DND-41 (cell line): ENCODE results near the gene QSOX1.

Experiments
- ATAC-seq: fragments of 200-7000 bp; cut with Tn5 transposase; 3 replicates; pipeline ENCODE4 v1.9.1; 2021; ENCODE audit warnings: low read depth; ENCODE audit not compliant: insufficient read depth
- DNase-seq: peaks from one replicate; pipeline ENCODE4 v3.0.0-alpha.2; 2020
- H2AFZ ChIP-seq: 2 replicates; pipeline ENCODE4 v1.6.0; 2012; ENCODE audit warnings: low read depth, low read length
- H3K27ac ChIP-seq: 2 replicates; pipeline ENCODE4 v1.5.1; 2012; ENCODE audit warnings: low read length, inconsistent platforms
- H3K27me3 ChIP-seq: fragments of 200-600 bp; sonication (generic); 2 replicates; pipeline ENCODE4 v1.6.0; 2012; ENCODE audit warnings: low read length, mild to moderate bottlenecking, inconsistent platforms; ENCODE audit not compliant: insufficient read depth, poor library complexity
- H3K36me3 ChIP-seq: 2 replicates; pipeline ENCODE4 v1.5.1; 2012; ENCODE audit warnings: low read length, inconsistent platforms; ENCODE audit not compliant: insufficient read depth
- H3K4me1 ChIP-seq: 2 replicates; pipeline ENCODE4 v1.5.1; 2012; ENCODE audit warnings: mild to moderate bottlenecking, low read length; ENCODE audit not compliant: insufficient read depth
- H3K4me2 ChIP-seq: 2 replicates; pipeline ENCODE4 v1.6.0; 2012; ENCODE audit warnings: mild to moderate bottlenecking, moderate library complexity, low read length, inconsistent platforms; ENCODE audit not compliant: insufficient read depth
- H3K4me3 ChIP-seq, 2 experiments: fragments of 200-600 bp in 1 of 2; shearing (Covaris generic) in 1 of 2; 2 replicates each; pipeline ENCODE4 v1.5.1; 2012 to 2016; ENCODE audit warnings: inconsistent platforms in 2 of 2, low read length in 2 of 2, mild to moderate bottlenecking in 2 of 2, low read depth in 1 of 2, moderate library complexity in 1 of 2
- H3K79me2 ChIP-seq: 2 replicates; pipeline ENCODE4 v1.6.0; 2012; ENCODE audit warnings: low read length, inconsistent platforms; ENCODE audit not compliant: insufficient read depth
- H3K9ac ChIP-seq: 2 replicates; pipeline ENCODE4 v1.6.0; 2012; ENCODE audit warnings: low read depth, mild to moderate bottlenecking, inconsistent platforms, low read length, moderate library complexity
- H3K9me3 ChIP-seq: 2 replicates; pipeline ENCODE4 v1.5.1; 2012; ENCODE audit warnings: low read length, moderate library complexity, mild to moderate bottlenecking, inconsistent platforms; ENCODE audit not compliant: insufficient read depth, severe bottlenecking
- H4K20me1 ChIP-seq: 2 replicates; pipeline ENCODE4 v1.6.0; 2012; ENCODE audit warnings: low read length; ENCODE audit not compliant: insufficient read depth
- EZH2 ChIP-seq: IDR thresholded peaks from 3 replicates; pipeline ENCODE4 v1.6.1; 2012; ENCODE audit warnings: borderline replicate concordance, low read depth, mild to moderate bottlenecking, moderate library complexity, low read length, inconsistent platforms; ENCODE audit not compliant: severe bottlenecking
- TF ChIP-seq, protein P1 (sequence below): IDR thresholded peaks from 2 replicates; pipeline ENCODE4 v1.5.1; 2012; ENCODE audit warnings: borderline replicate concordance, low read length, moderate library complexity, mild to moderate bottlenecking; ENCODE audit not compliant: poor library complexity, severe bottlenecking; ENCODE audit errors: extremely low read depth

Gene QSOX1

DNA sequence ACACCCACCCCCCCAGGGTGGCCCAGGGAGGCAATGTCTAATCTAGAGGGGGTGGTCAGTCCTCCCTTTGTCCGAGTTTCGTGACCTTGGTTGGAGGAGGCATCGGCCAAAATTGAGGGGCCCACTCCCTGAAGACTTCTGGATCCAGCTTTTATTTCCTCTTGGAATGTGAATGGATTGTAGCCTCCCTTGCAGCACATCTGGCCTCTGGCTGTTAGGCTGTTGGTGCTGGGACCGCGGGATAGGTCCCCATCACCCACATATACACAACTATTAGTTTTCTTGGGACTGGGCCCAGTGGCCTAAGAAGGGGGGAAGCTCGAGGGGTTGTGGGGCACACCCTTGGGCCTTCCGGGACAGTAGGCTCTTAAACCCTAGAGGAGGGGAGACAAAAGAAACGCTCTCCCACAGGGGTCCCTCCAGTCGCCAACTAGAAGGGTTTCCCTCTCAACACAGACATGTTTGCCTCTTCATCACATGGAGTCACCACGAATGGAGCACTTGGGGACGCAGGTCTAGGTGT is 77.9 kb downstream of the QSOX1 start:
- Histone ChIP-seq H3K4me2 (no peak overlapping the region), H3K27ac (no peak overlapping the region), H2AFZ (no peak overlapping the region), H3K27me3 (peaks cover 17% of the 10 kb centered on the region), H4K20me1 (no peaks in the 10 kb centered on the region), H3K36me3 (no peaks in the 10 kb centered on the region), H3K9ac (no peak overlapping the region), H3K9me3 (no peaks in the 10 kb centered on the region), H3K79me2 (no peaks in the 10 kb centered on the region), H3K4me3 (no peak overlapping the region), H3K4me1 (no peaks in the 10 kb centered on the region)
- no peak for TF ChIP-seq EZH2
- TF ChIP-seq, protein P1, sequence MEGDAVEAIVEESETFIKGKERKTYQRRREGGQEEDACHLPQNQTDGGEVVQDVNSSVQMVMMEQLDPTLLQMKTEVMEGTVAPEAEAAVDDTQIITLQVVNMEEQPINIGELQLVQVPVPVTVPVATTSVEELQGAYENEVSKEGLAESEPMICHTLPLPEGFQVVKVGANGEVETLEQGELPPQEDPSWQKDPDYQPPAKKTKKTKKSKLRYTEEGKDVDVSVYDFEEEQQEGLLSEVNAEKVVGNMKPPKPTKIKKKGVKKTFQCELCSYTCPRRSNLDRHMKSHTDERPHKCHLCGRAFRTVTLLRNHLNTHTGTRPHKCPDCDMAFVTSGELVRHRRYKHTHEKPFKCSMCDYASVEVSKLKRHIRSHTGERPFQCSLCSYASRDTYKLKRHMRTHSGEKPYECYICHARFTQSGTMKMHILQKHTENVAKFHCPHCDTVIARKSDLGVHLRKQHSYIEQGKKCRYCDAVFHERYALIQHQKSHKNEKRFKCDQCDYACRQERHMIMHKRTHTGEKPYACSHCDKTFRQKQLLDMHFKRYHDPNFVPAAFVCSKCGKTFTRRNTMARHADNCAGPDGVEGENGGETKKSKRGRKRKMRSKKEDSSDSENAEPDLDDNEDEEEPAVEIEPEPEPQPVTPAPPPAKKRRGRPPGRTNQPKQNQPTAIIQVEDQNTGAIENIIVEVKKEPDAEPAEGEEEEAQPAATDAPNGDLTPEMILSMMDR, result no peak
- no peak for ATAC-seq
- no peak for DNase-seq

DNA sequence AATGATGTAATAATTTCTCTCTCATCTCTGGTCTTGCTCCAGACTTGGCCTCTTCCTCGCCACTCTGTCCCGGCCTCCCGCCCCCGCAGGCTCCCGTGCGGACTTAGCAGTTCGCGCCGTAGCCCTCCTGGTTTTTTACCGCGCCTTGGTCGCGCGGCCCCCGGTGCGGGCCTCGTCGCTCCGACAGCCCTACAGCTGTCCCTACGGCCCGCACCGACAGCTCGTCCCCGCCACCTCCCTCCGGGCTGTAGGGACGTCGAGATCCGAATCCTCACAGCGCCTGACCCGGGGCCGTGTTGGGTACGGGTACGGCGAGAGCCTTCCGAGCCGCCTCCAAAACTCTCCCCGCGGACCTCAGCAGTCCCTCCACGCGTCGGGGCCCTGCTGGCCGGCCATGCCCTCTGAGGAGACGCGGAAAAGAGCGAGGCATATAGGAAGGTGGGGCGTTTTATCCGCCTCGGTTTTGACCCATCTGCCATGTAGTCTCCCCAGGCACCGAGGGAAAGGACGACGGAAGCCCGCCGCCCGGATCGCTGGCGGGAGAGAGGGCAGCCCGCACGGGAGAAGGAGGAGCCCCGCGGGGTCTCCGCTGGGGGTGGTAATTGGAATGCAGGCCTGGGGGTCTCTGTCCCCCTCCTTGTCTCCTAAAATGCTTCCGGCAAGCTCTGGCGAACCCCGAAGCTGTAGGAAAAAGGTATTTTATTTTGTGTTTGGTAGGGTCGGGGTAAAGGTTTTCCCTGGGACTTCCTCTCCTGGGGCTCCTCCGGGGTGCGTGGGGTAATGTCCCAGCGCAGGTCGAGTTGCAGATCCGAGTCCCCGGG is 78.7 kb downstream of the QSOX1 start:
- Histone ChIP-seq H3K27ac (no peak overlapping the region), H3K4me3 (no peak overlapping the region), H3K27me3 (peaks cover 24% of the 10 kb centered on the region), H4K20me1 (no peaks in the 10 kb centered on the region), H3K4me1 (no peaks in the 10 kb centered on the region), H3K36me3 (no peaks in the 10 kb centered on the region), H2AFZ (no peak overlapping the region), H3K4me2 (no peak overlapping the region), H3K9me3 (no peaks in the 10 kb centered on the region), H3K79me2 (no peaks in the 10 kb centered on the region), H3K9ac (no peak overlapping the region)
- no peak for ATAC-seq
- DNase-seq, result no peak
- no peak for TF ChIP-seq EZH2
- TF ChIP-seq, protein P1, result no peak

DNA sequence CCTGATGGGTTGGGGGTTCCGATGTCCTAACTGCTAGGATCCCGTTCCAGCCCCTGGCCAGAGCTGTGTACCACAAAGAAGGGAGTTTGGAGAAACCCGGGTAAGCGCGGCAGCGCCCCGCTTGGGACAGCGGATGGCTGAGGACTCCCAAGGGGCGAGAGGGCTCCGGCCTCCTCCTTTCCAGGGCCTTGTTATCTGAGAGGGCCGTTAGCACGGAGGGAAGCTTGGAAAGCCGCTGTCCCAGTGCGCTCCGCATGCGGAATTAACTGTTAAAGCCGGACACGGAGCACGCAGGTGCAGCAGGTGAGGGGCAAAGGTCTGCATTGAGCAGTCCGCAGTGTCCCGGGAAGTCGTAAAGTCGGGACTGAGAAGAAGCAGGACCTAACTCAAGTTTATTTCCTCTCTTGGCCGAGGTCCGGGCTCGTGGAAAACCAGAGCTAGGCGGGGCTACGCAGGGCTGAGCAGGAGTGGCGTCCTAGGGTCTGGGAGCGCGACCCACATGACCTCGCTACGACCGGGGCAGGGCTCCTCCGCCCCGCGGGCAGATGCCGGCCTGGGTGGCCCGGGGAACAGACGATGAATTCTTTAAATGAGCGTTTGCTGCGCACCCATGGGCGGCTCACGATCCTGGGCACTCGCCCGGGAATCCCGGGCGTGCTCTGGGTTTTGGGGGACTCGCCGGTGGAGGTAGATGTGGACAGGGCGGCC is 79.9 kb downstream of the QSOX1 start:
- Histone ChIP-seq H3K4me1 (no peaks in the 10 kb centered on the region), H2AFZ (no peak overlapping the region), H3K4me3 (no peak overlapping the region), H3K27ac (no peak overlapping the region), H3K36me3 (no peaks in the 10 kb centered on the region), H3K9ac (no peak overlapping the region), H4K20me1 (no peaks in the 10 kb centered on the region), H3K27me3 (peaks cover 34% of the 10 kb centered on the region), H3K79me2 (no peaks in the 10 kb centered on the region), H3K9me3 (no peaks in the 10 kb centered on the region), H3K4me2 (no peak overlapping the region)
- no peak for ATAC-seq
- no peak for TF ChIP-seq EZH2
- TF ChIP-seq, protein P1, result no peak
- no peak for DNase-seq
